Activated CD4-positive, CD25-positive, alpha-beta regulatory T cell treated with anti-CD3 and anti-CD28 coated beads, Interleukin-2, amount 50 U/mL, for 24 hours (primary cell): ENCODE results near the gene PRKCA.

Experiments
- ATAC-seq, 2 donors: fragments of 150-1000 bp; cut with Tn5 transposase; one replicate each; pipeline ENCODE4 v1.10.0; 2021; ENCODE audit warnings: mild to moderate bottlenecking in 1 of 2, moderate library complexity in 1 of 2

The PRKCA gene

GRCh38 chr17:66549731-66550207 is 247.4 kb downstream of the PRKCA start:
- ATAC-seq, result no peak

- no peak for ATAC-seq
These were observed 249.4 kb downstream of the PRKCA start for GRCh38 chr17:66551839-66552238.

GRCh38 chr17:66552371-66552770 is 250.0 kb downstream of the PRKCA start:
- no peak for ATAC-seq

- ATAC-seq, result no peak
These were observed 253.2 kb downstream of the PRKCA start for GRCh38 chr17:66555605-66556004.

GRCh38 chr17:66557200-66557599 is 254.8 kb downstream of the PRKCA start:
- ATAC-seq, result no peak

- no peak for ATAC-seq
These were observed 255.5 kb downstream of the PRKCA start for GRCh38 chr17:66557886-66558285.

- ATAC-seq, result no peak
These were observed 258.3 kb downstream of the PRKCA start for GRCh38 chr17:66560691-66561090.

- no peak for ATAC-seq
These were observed 259.7 kb downstream of the PRKCA start for GRCh38 chr17:66562119-66562518.

GRCh38 chr17:66564992-66565465 is 262.6 kb downstream of the PRKCA start:
- no peak for ATAC-seq

- ATAC-seq, result peak; percentile 67 to 73
These were observed 265.1 kb downstream of the PRKCA start for GRCh38 chr17:66567234-66568170.

GRCh38 chr17:66569572-66569971 is 267.2 kb downstream of the PRKCA start:
- ATAC-seq, result no peak

- no peak for ATAC-seq
These were observed 268.2 kb downstream of the PRKCA start for GRCh38 chr17:66570447-66571195.

GRCh38 chr17:66571745-66572144 is 269.3 kb downstream of the PRKCA start:
- no peak for ATAC-seq

- ATAC-seq, result no peak
These were observed 270.7 kb downstream of the PRKCA start for GRCh38 chr17:66573078-66573477.

- no peak for ATAC-seq
These were observed 271.7 kb downstream of the PRKCA start for GRCh38 chr17:66574123-66574522.

- no peak for ATAC-seq
These were observed 274.1 kb downstream of the PRKCA start for GRCh38 chr17:66576473-66576872.

- ATAC-seq, result no peak
These were observed 274.6 kb downstream of the PRKCA start for GRCh38 chr17:66577041-66577440.

GRCh38 chr17:66578781-66579489 is 276.5 kb downstream of the PRKCA start:
- no peak for ATAC-seq

GRCh38 chr17:66579556-66579955 is 277.1 kb downstream of the PRKCA start:
- ATAC-seq, result no peak

- ATAC-seq, result no peak
These were observed 278.0 kb downstream of the PRKCA start for GRCh38 chr17:66580184-66580955.

- ATAC-seq, result no peak
These were observed 278.6 kb downstream of the PRKCA start for GRCh38 chr17:66580956-66581391.
